ENCODE results near the gene MSH6. TPM values are rescaled to one million over a fixed set of nuclear protein-coding genes. Genes with fewer than 3 reads are reported as not detected.

The MSH6 gene
- total and polyA plus RNA-seq, 9 of the 15 experiments (the other 6 are each of a cell fraction or from before 2014, with no cell fraction given): 15.3 to 147 (median 80.5) TPM

GRCh38 chr2:47782671-47783485 is at the start of gene MSH6 (continued):
- TF ChIP-seq, protein P1, sequence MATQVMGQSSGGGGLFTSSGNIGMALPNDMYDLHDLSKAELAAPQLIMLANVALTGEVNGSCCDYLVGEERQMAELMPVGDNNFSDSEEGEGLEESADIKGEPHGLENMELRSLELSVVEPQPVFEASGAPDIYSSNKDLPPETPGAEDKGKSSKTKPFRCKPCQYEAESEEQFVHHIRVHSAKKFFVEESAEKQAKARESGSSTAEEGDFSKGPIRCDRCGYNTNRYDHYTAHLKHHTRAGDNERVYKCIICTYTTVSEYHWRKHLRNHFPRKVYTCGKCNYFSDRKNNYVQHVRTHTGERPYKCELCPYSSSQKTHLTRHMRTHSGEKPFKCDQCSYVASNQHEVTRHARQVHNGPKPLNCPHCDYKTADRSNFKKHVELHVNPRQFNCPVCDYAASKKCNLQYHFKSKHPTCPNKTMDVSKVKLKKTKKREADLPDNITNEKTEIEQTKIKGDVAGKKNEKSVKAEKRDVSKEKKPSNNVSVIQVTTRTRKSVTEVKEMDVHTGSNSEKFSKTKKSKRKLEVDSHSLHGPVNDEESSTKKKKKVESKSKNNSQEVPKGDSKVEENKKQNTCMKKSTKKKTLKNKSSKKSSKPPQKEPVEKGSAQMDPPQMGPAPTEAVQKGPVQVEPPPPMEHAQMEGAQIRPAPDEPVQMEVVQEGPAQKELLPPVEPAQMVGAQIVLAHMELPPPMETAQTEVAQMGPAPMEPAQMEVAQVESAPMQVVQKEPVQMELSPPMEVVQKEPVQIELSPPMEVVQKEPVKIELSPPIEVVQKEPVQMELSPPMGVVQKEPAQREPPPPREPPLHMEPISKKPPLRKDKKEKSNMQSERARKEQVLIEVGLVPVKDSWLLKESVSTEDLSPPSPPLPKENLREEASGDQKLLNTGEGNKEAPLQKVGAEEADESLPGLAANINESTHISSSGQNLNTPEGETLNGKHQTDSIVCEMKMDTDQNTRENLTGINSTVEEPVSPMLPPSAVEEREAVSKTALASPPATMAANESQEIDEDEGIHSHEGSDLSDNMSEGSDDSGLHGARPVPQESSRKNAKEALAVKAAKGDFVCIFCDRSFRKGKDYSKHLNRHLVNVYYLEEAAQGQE (IDR thresholded peaks at IDR 0.05; ENCODE audit: borderline replicate concordance): 0 out of 2 replicates have a peak, but pooled peaks have one; percentile 7
- TF ChIP-seq, protein P1 (CRISPR knock-in tag; IDR thresholded peaks at IDR 0.05; ENCODE audit: low read depth): no peak
- no peak for TF ChIP-seq SLC30A9 (CRISPR knock-in tag; IDR thresholded peaks at IDR 0.05)
- no peak for TF ChIP-seq RBM17 (IDR thresholded peaks at IDR 0.05; ENCODE audit: borderline replicate concordance, low read depth, low read length)
- TF ChIP-seq ZMIZ1 (IDR thresholded peaks at IDR 0.05; ENCODE audit: low read depth in 2 of 2, low read length in 2 of 2): no peak
- TF ChIP-seq CREBBP (IDR thresholded peaks at IDR 0.05; ENCODE audit: low read depth, low read length): no peak
- TF ChIP-seq SMC3 (conservative IDR thresholded peaks at IDR 0.05; ENCODE audit: insufficient read depth, low read depth, low read length): no peak
- TF ChIP-seq ZKSCAN8 (CRISPR knock-in tag; IDR thresholded peaks at IDR 0.05): no peak
- TF ChIP-seq ZNF121 (CRISPR knock-in tag; conservative IDR thresholded peaks at IDR 0.05): no peak
- TF ChIP-seq, protein P2, sequence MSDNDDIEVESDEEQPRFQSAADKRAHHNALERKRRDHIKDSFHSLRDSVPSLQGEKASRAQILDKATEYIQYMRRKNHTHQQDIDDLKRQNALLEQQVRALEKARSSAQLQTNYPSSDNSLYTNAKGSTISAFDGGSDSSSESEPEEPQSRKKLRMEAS (CRISPR knock-in tag; IDR thresholded peaks at IDR 0.05): peak; percentile 63
- TF ChIP-seq ARID3B (CRISPR knock-in tag; IDR thresholded peaks at IDR 0.05; ENCODE audit: borderline replicate concordance): no peak
- TF ChIP-seq FOXK1 (CRISPR knock-in tag; IDR thresholded peaks at IDR 0.05; ENCODE audit: borderline replicate concordance): no peak
